PC-9 (cell line): ENCODE data around the gene ARL3. TPM values are rescaled to one million over a fixed set of nuclear protein-coding genes. Genes with fewer than 3 reads are reported as not detected.
A peak's percentile ranks its signal among the peaks of the same experiment; 100 is the strongest.

ENCODE experiments used
- BruUV-seq: library from RNA; stranded (reverse); fragments of 400-500 nt; replicated peaks from 2 replicates; lab custom pipeline; 2021; lab: Mats Ljungman, UMichigan
- CTCF ChIA-PET: fragments of 300-600 bp; sonication (Branson Sonifier 250); formaldehyde crosslinking; loops from one replicate; lab custom pipeline; 2022; ENCODE audit warnings: antibody characterized with exemption; lab: Charles Lee
- POLR2A ChIA-PET: fragments of 300-600 bp; sonication (Branson Sonifier 250); formaldehyde crosslinking; loops from one replicate; lab custom pipeline; 2022; ENCODE audit warnings: antibody characterized with exemption; ENCODE audit not compliant: unreplicated experiment; lab: Charles Lee
- DNase-seq, 2 experiments: peaks; one replicate each; pipeline versions ENCODE4 v3.0.0 to v3.0.0-alpha.2; 2015 to 2022; ENCODE audit warnings: mixed read lengths in 1 of 2
- H2AFZ ChIP-seq: fragments of 200-600 bp; sonication (generic); 2 replicates; pipeline ENCODE4 v1.8.1; 2017; ENCODE audit warnings: antibody characterized with exemption
- H3F3A ChIP-seq: fragments of 200-600 bp; sonication (generic); 2 replicates; pipeline ENCODE4 v1.8.1; 2017; ENCODE audit warnings: antibody characterized with exemption, mild to moderate bottlenecking, low read depth; ENCODE audit not compliant: insufficient read depth
- H3K27ac ChIP-seq: fragments of 200-600 bp; sonication (generic); 2 replicates; pipeline ENCODE4 v1.6.1; 2016; ENCODE audit warnings: mixed run types
- H3K27me3 ChIP-seq: fragments of 200-600 bp; sonication (generic); 2 replicates; pipeline ENCODE4 v1.6.1; 2016; ENCODE audit warnings: low read depth, mixed run types; ENCODE audit not compliant: insufficient read depth
- H3K36me3 ChIP-seq: fragments of 200-600 bp; sonication (generic); 2 replicates; pipeline ENCODE4 v1.6.1; 2016; ENCODE audit warnings: low read depth, mixed run types
- H3K4me1 ChIP-seq: fragments of 200-600 bp; sonication (generic); replicated peaks from 2 replicates; pipeline ENCODE4 v1.6.1; 2016; ENCODE audit warnings: mixed run types; ENCODE audit not compliant: insufficient read depth
- H3K4me2 ChIP-seq: fragments of 200-600 bp; sonication (generic); 2 replicates; pipeline ENCODE4 v1.6.1; 2017; ENCODE audit warnings: mixed run types
- H3K4me3 ChIP-seq: fragments of 200-600 bp; sonication (generic); 2 replicates; pipeline ENCODE4 v1.6.1; 2016; ENCODE audit warnings: mixed run types
- H3K79me2 ChIP-seq: fragments of 200-600 bp; sonication (generic); 2 replicates; pipeline ENCODE4 v1.6.1; 2017; ENCODE audit warnings: low read depth, mixed run types
- H3K9me2 ChIP-seq: fragments of 200-600 bp; sonication (generic); 2 replicates; pipeline ENCODE4 v1.8.1; 2017; ENCODE audit warnings: mild to moderate bottlenecking; ENCODE audit not compliant: insufficient read depth
- H3K9me3 ChIP-seq: fragments of 200-600 bp; sonication (generic); 2 replicates; pipeline ENCODE4 v1.8.1; 2016; ENCODE audit warnings: low read depth; ENCODE audit not compliant: insufficient read depth
- H4K20me1 ChIP-seq: fragments of 200-600 bp; sonication (generic); 2 replicates; pipeline ENCODE4 v1.8.1; 2017; ENCODE audit not compliant: insufficient read depth
- EZH2 ChIP-seq: fragments of 200-600 bp; sonication (generic); IDR thresholded peaks from 2 replicates; pipeline ENCODE4 v1.8.0; 2017; ENCODE audit warnings: antibody characterized with exemption, low read depth
- intact Hi-C: fragments of 100-400 bp; cut with micrococcal nuclease; formaldehyde crosslinking; loops from one replicate; pipeline ENCODE4 v1.10.0; 2022; ENCODE audit not compliant: unreplicated experiment
- total RNA-seq: library from RNA; stranded (reverse); gene quantifications from 2 replicates; pipeline ENCODE4 v1.2.3, GENCODE V29; 2021
- TF ChIP-seq, protein P1 (sequence below): fragments of 200-600 bp; sonication (generic); conservative IDR thresholded peaks from 2 replicates; pipeline ENCODE4 v1.6.1; 2017; ENCODE audit warnings: mixed run types, antibody characterized with exemption, mild to moderate bottlenecking, moderate library complexity

Gene ARL3
- total RNA-seq, 1 experiment from 2014 or later, result 9.7 TPM

DNA sequence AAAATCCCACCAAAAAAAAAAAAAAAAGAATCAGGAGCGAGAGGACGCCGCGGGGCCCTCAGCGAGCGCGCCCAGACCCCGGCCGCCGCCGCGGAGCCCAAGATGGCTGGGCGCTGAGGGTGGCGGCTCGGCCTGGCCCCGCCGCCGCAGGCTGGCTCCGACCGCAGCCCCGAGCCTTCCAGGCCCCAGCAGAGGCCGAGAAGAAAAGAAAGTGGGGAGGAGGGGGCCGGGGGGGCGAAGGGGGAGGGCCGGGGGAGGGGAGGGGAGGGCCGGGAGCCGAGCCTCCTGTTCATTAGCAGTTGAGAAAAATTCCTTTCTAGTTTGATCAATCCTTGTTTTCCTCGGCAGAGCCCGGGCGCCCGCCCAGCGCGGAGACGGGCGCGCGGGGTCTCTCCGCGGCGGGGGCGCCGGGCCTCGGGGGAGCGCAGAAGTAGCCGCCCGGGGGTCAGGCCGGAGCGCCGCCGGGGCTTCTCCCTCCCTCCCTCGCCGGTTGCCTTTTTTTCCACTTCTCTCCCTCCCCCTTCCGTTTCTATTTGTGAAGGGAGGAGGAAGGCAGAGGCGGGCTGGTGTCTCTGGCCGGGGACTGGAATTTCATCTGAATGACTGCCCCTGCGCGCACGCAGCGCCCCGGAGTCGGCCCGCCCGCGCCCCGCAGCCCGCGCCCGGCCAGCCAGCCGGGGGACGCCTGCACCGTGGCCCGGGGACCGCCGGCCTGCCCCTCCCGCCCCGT is 70.7 kb downstream of the ARL3 start:
- Histone ChIP-seq H3F3A (peaks cover 26% of the 10 kb centered on the region), H3K4me2 (peak overlapping the region; percentile 68), H3K4me1 (peaks cover 14% of the 10 kb centered on the region; the same call in 1 of the 2 replicates), H3K79me2 (peaks cover 43% of the 10 kb centered on the region), H3K27me3 (no peaks in the 10 kb centered on the region), H2AFZ (peak overlapping the region; percentile 86), H3K27ac (peak overlapping the region; percentile 38; the same call in 1 of the 2 replicates), H4K20me1 (peaks cover 9% of the 10 kb centered on the region), H3K4me3 (peak overlapping the region; percentile 70; the same call in 1 of the 2 replicates), H3K36me3 (no peaks in the 10 kb centered on the region), H3K9me3 (no peaks in the 10 kb centered on the region), H3K9me2 (no peaks in the 10 kb centered on the region)
- TSS peak; percentile 37 for BruUV-seq
- POLR2A ChIA-PET, result interaction anchor here (0.8 kb wide), 1 partner anchor 19 kb away, joined by 6 read pairs; no protein-coding TSS in a partner anchor
- intact Hi-C loops, result loop anchor here (2.0 to 10.0 kb wide), 3 partner anchors 15 to 249 kb away; partner anchors contain the start of gene NFKB2
- TF ChIP-seq, protein P1, sequence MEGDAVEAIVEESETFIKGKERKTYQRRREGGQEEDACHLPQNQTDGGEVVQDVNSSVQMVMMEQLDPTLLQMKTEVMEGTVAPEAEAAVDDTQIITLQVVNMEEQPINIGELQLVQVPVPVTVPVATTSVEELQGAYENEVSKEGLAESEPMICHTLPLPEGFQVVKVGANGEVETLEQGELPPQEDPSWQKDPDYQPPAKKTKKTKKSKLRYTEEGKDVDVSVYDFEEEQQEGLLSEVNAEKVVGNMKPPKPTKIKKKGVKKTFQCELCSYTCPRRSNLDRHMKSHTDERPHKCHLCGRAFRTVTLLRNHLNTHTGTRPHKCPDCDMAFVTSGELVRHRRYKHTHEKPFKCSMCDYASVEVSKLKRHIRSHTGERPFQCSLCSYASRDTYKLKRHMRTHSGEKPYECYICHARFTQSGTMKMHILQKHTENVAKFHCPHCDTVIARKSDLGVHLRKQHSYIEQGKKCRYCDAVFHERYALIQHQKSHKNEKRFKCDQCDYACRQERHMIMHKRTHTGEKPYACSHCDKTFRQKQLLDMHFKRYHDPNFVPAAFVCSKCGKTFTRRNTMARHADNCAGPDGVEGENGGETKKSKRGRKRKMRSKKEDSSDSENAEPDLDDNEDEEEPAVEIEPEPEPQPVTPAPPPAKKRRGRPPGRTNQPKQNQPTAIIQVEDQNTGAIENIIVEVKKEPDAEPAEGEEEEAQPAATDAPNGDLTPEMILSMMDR, result no peak
- no peak for TF ChIP-seq EZH2
- peak in 1 of 2 experiments; percentile 38 for DNase-seq
- CTCF ChIA-PET, result no interaction called here

- POLR2A ChIA-PET, result interaction anchor here (0.8 to 1.0 kb wide), 2 partner anchors 15 to 19 kb away, joined by 4 to 6 read pairs; no protein-coding TSS in a partner anchor
- Histone ChIP-seq H3K36me3 (no peaks in the 10 kb centered on the region), H3K27me3 (no peaks in the 10 kb centered on the region), H3K4me2 (peak overlapping the region; percentile 68), H3F3A (peaks cover 26% of the 10 kb centered on the region), H3K9me2 (no peaks in the 10 kb centered on the region), H2AFZ (peak overlapping the region; percentile 86), H3K27ac (peak overlapping the region; percentile 38), H3K4me1 (peaks cover 11% of the 10 kb centered on the region; the same call in 1 of the 2 replicates), H4K20me1 (peaks cover 2% of the 10 kb centered on the region; the same call in 1 of the 2 replicates), H3K9me3 (no peaks in the 10 kb centered on the region), H3K79me2 (peaks cover 36% of the 10 kb centered on the region), H3K4me3 (peak overlapping the region; percentile 70)
- TF ChIP-seq, protein P1, result no peak
- TF ChIP-seq EZH2, result no peak
- CTCF ChIA-PET, result no interaction called here
- intact Hi-C loops, result loop anchor here (2.0 to 10.0 kb wide), 3 partner anchors 14 to 248 kb away; partner anchors contain the start of gene NFKB2
- BruUV-seq, result TSS peak; percentile 54
- DNase-seq, result peak in 1 of 2 experiments; percentile 33
Observed at GRCh38 chr10:102642736-102643335, 71.4 kb downstream of the ARL3 start.
